LoVo (cell line): Measurements from ENCODE around the gene ARMC6.

Experiments
- DNase-seq: peaks from one replicate; pipeline ENCODE4 v3.0.0-alpha.2; 2016; ENCODE audit warnings: low spot score

Gene ARMC6

GRCh38 chr19:19107654-19108053 is 74.3 kb downstream of the ARMC6 start:
- no peak for DNase-seq
